Astrocyte of the hippocampus (primary cell): ENCODE measurements around the gene LRRFIP2.
"Not testable (repeated sequence)": the region's sequence is repeated elsewhere in the genome, so short reads cannot be mapped to it uniquely, and the experiment has no call there.

Source experiments
- DNase-seq: peaks from one replicate; pipeline ENCODE4 v3.0.0; 2011; ENCODE audit warnings: low read depth, low spot score

The LRRFIP2 gene

GRCh38 chr3:37190667-37191066, 16.3 kb upstream of the LRRFIP2 start:
- DNase-seq: no peak

GRCh38 chr3:37189109-37189508, 14.7 kb upstream of the LRRFIP2 start:
- no peak for DNase-seq

GRCh38 chr3:37183976-37184375, 9.6 kb upstream of the LRRFIP2 start:
- peak; percentile 88 for DNase-seq

- peak; percentile 91 for DNase-seq
These were observed 9.0 kb upstream of the LRRFIP2 start for GRCh38 chr3:37183375-37183831.

GRCh38 chr3:37182816-37183215, 8.4 kb upstream of the LRRFIP2 start:
- no peak for DNase-seq

GRCh38 chr3:37181756-37182155, 7.4 kb upstream of the LRRFIP2 start:
- no peak for DNase-seq

GRCh38 chr3:37179144-37179967, 5.0 kb upstream of the LRRFIP2 start:
- DNase-seq: no peak

- peak; percentile 42 for DNase-seq
These were observed 576 bp downstream of the LRRFIP2 start for GRCh38 chr3:37173806-37174205.

- peak; percentile 10 for DNase-seq
These were observed 3.2 kb downstream of the LRRFIP2 start for GRCh38 chr3:37171144-37171543.

GRCh38 chr3:37170513-37170912, 3.9 kb downstream of the LRRFIP2 start:
- no peak for DNase-seq

GRCh38 chr3:37170060-37170459, 4.3 kb downstream of the LRRFIP2 start:
- DNase-seq: no peak

- DNase-seq: no peak
These were observed 5.5 kb downstream of the LRRFIP2 start for GRCh38 chr3:37168896-37169295.

GRCh38 chr3:37163262-37164015, 10.9 kb downstream of the LRRFIP2 start:
- DNase-seq: peak; percentile 50

GRCh38 chr3:37162501-37163245, 11.7 kb downstream of the LRRFIP2 start:
- DNase-seq: no peak

- no peak for DNase-seq
These were observed 13.0 kb downstream of the LRRFIP2 start for GRCh38 chr3:37161351-37161750.

GRCh38 chr3:37155782-37156181, 18.6 kb downstream of the LRRFIP2 start:
- DNase-seq: no peak

GRCh38 chr3:37154668-37155314, 19.6 kb downstream of the LRRFIP2 start:
- DNase-seq: no peak

- no peak for DNase-seq
These were observed 23.8 kb downstream of the LRRFIP2 start for GRCh38 chr3:37150621-37151020.

- DNase-seq: no peak
These were observed 25.1 kb downstream of the LRRFIP2 start for GRCh38 chr3:37149257-37149656.

GRCh38 chr3:37148208-37148607, 26.2 kb downstream of the LRRFIP2 start:
- no peak for DNase-seq

GRCh38 chr3:37147666-37148065, 26.7 kb downstream of the LRRFIP2 start:
- no peak for DNase-seq

GRCh38 chr3:37146927-37147326, 27.5 kb downstream of the LRRFIP2 start:
- not testable (repeated sequence) for DNase-seq
